GM21529 (cell line): Measurements from ENCODE around the gene CDC7.
A peak's percentile ranks its signal among the peaks of the same experiment; 100 is the strongest.

Experiments used
- ATAC-seq: cut with Tn5 transposase; IDR thresholded peaks from one replicate; pipeline ENCODE4 v1.9.1; 2021; ENCODE audit not compliant: unreplicated experiment

CDC7 gene

GRCh38 chr1:91548376-91549040 lies 47.9 kb downstream of the CDC7 start:
- ATAC-seq: no peak

- no peak for ATAC-seq
Observed at GRCh38 chr1:91549041-91549735, 48.5 kb downstream of the CDC7 start.

- ATAC-seq: no peak
Observed at GRCh38 chr1:91550961-91551360, 50.3 kb downstream of the CDC7 start.

- ATAC-seq: no peak
Observed at GRCh38 chr1:91552091-91552490, 51.4 kb downstream of the CDC7 start.

DNA sequence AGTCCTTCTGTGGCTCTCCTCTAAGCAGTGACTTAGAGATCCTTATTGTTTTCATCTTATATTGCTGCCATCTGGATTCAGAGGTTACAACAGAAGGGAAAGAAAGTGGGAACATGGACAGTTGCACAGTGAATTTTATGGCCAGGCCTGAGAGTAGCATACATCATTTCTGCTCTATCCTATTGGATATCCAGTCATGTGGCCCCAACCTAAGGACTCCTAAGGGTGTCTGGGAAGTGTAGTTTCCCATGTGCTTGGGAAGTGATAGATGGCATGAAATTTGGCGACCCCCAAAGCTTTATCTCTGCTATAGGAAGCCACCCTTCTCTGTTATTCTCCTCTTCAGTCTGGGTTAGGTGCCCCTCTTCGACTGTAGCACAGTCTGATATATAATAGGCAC lies 51.9 kb downstream of the CDC7 start:
- ATAC-seq: no peak

- ATAC-seq: no peak
Observed at GRCh38 chr1:91553177-91553591, 52.5 kb downstream of the CDC7 start.

GRCh38 chr1:91555074-91555730 lies 54.6 kb downstream of the CDC7 start:
- no peak for ATAC-seq

DNA sequence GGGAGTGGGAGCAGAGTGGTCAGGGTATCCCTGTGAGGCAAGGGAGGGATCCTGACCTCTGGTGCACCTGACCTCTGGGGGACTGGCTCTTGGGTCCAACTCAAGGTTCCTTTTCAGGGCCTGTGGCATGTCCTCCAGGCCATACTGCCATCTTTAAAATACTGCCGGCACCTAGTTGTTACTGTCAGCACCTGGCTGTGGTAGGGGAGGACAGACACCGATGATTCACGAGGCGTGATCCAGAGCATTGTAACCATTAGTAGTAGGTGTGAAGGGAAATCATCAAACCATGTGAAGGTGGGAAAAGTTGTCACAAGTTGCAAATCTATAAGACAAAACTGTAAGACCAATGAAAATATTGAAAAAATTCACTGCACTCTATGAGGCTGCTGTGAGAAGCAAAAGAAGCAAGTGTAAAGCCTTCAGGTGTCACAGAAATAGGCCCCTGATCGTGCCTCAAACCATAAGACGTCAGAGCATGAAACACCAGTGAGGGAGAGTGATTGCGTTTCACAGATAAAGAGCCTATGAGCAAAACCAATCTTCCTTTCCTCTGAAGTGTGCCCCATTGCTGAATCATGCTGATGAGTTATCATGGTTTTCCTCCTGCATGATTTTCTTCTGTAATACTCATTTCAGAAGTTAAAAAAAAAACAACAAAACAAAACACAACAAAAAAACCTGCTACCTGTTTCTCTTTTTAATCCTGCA lies 55.3 kb downstream of the CDC7 start:
- ATAC-seq: peak; percentile 66

- ATAC-seq: no peak
Observed at GRCh38 chr1:91556556-91556955, 55.9 kb downstream of the CDC7 start.

GRCh38 chr1:91557039-91557690 lies 56.5 kb downstream of the CDC7 start:
- ATAC-seq: no peak

DNA sequence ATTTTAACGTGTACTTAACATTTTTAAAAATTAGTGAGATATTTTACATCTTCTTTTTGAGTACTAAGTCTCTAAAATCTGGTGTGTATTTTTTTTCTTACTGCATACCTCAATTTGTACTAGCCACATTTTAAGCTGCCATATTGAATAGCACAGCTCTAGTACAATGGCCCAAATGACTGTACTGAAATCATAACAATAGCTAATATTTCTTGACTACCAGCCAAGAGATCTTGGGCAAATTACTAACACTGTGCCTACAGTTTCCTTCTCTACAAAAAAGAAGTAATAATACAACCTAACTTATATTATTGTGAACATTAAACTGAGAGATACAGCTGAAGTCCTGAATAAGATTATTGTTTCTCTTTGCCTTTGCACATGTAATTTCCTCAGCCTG lies 57.2 kb downstream of the CDC7 start:
- ATAC-seq: no peak

GRCh38 chr1:91559046-91559750 lies 58.5 kb downstream of the CDC7 start:
- ATAC-seq: no peak

DNA sequence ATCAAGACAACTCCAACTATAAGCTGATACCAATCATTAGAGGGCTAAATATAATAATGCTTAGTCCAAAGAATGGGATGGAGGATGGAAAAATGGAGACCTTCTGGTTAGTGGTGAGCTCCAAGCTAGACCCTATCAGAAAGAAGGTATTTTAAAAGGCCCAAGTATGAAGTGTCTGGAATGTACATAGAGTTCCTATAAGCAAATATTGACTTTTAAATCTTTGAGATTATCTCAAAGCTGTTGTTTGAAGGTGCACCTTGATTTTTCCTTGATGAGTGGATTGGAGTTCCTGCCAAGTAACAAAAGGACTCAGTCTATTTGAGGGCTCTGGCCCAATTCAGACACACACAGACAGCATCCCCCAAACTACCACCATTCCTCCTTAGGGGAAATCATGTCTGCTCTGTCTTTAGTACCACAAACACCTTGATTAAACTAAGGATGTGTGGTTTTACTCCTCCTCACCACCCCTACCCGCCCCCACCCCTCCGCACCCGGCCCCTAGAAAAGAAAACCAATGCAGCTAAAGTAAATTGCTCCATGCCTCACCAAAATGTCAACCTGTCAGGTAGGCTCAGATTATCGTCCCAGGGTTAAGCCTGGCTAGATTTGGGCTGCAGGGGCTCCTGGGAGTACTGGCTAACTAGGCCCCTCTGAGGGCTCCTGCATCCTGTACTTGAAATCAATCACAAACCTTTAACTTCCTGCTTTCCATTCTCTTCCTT lies 59.4 kb downstream of the CDC7 start:
- no peak for ATAC-seq

DNA sequence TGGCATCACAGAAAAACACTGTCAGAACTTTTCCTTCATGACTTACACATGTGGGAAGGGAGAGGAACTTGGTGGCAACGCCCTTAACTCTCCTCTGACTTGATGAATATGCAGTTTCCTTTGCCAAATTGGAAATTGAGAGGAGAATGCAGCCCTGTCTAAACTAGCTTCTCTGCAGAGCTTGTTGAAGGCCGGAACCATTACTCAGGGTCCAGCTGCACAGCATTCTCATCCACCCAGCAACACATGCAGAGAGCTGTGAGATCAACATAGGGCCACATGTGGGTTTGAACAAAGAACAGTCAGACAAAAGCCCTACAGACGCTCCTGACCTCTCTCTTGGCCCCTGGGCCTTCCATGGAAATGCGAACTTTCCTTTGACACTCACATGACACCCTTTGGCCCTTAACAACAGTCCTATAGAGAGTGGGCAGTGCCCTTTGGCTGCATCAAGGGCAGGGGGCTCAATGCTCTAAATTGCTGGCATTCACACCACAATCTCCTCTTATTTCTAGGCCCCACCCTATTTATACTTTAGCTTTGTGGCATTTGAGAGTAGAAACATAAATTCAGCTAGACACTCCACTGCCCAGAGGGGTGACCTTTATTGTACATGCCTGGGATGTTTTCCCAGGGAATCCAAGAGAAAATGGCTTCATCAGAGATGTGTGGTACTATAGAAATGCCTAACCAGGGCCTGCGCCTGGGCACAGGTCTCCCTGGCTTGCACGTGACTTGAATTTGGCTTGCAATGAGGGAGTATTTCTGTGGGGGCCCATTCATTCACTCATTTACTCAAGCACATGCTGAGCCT lies 64.4 kb downstream of the CDC7 start:
- ATAC-seq: no peak

GRCh38 chr1:91567583-91567982 lies 66.9 kb downstream of the CDC7 start:
- ATAC-seq: no peak

DNA sequence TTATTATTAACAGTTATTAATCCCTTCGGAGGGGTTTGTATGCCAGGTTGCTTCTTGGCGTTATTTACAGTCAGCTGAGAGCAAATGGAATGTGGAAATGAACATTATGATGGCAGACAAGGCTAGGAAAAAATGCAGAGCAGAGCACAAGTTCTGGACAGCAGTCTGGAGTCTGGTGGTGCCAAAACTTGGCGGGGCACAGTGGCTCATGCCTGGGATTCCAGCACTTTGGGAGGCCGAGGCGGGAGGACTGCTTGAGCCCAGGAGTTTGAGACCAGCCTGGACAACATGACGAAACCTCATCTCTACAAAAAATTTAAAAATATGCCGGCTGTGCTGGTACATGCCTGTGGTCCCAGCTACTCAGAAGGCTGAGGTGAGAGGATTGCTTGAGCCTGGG lies 67.6 kb downstream of the CDC7 start:
- ATAC-seq: no peak

- ATAC-seq: no peak
Observed at GRCh38 chr1:91569411-91570119, 68.9 kb downstream of the CDC7 start.

GRCh38 chr1:91570120-91570448 lies 69.4 kb downstream of the CDC7 start:
- no peak for ATAC-seq

- ATAC-seq: peak; percentile 88
Observed at GRCh38 chr1:91572044-91572443, 71.4 kb downstream of the CDC7 start.
